HCT116 (cell line): Measurements from ENCODE around the gene SEPTIN12.

Source experiments
- ATF3 ChIP-seq: IDR thresholded peaks from 2 replicates; pipeline ENCODE4 v1.6.1; 2012
- CTCF ChIP-seq, 3 experiments: fragments of 200-600 bp in 1 of 3; sonication (generic) in 1 of 3; IDR thresholded peaks in 2 of 3; conservative IDR thresholded peaks in 1 of 3; 2 replicates each; pipeline ENCODE4 v1.5.1; 2012 to 2017; ENCODE audit warnings: low read depth in 2 of 3, low read length in 2 of 3, antibody characterized with exemption in 1 of 3, borderline replicate concordance in 1 of 3, control low read depth in 1 of 3, mild to moderate bottlenecking in 1 of 3, mixed read lengths in 1 of 3, mixed run types in 1 of 3, moderate library complexity in 1 of 3; ENCODE audit not compliant: insufficient read depth in 1 of 3
- ELF1 ChIP-seq: IDR thresholded peaks from 2 replicates; pipeline ENCODE4 v1.6.1; 2012; ENCODE audit warnings: low read depth, borderline replicate concordance
- EZH2phosphoT487 ChIP-seq: fragments of 200-600 bp; IDR thresholded peaks from 2 replicates; pipeline ENCODE4 v1.6.1; 2018; ENCODE audit warnings: antibody characterized with exemption, borderline replicate concordance
- JUND ChIP-seq: IDR thresholded peaks from 2 replicates; pipeline ENCODE4 v1.6.1; 2012
- POLR2A ChIP-seq: IDR thresholded peaks from 2 replicates; pipeline ENCODE4 v1.7.0; 2011; ENCODE audit warnings: borderline replicate concordance; ENCODE audit not compliant: insufficient read depth, insufficient read length; ENCODE audit errors: extremely low read depth
- POLR2AphosphoS5 ChIP-seq: IDR thresholded peaks from 2 replicates; pipeline ENCODE4 v1.6.1; 2011; ENCODE audit warnings: mild to moderate bottlenecking, low read depth, low read length, moderate library complexity
- RAD21 ChIP-seq: IDR thresholded peaks from 2 replicates; pipeline ENCODE4 v1.6.1; 2012; ENCODE audit warnings: low read depth, mild to moderate bottlenecking
- REST ChIP-seq: IDR thresholded peaks from 2 replicates; pipeline ENCODE4 v1.6.1; 2012; ENCODE audit warnings: low read depth
- SIN3A ChIP-seq: IDR thresholded peaks from 2 replicates; pipeline ENCODE4 v1.6.1; 2012; ENCODE audit warnings: low read depth
- ZNF274 ChIP-seq: fragments of 200-500 bp; sonication (Bioruptor generic); IDR thresholded peaks from 2 replicates; pipeline ENCODE4 v1.6.1; 2014; ENCODE audit warnings: mild to moderate bottlenecking, low read depth, low read length, inconsistent platforms
- TF ChIP-seq, protein P1 (sequence below): IDR thresholded peaks from 2 replicates; pipeline ENCODE4 v1.6.1; 2012
- TF ChIP-seq, protein P2 (sequence below): IDR thresholded peaks from 2 replicates; pipeline ENCODE4 v1.6.1; 2011; ENCODE audit warnings: mild to moderate bottlenecking, low read length, moderate library complexity; ENCODE audit not compliant: insufficient replicate concordance; ENCODE audit errors: extremely low read depth

DNA sequence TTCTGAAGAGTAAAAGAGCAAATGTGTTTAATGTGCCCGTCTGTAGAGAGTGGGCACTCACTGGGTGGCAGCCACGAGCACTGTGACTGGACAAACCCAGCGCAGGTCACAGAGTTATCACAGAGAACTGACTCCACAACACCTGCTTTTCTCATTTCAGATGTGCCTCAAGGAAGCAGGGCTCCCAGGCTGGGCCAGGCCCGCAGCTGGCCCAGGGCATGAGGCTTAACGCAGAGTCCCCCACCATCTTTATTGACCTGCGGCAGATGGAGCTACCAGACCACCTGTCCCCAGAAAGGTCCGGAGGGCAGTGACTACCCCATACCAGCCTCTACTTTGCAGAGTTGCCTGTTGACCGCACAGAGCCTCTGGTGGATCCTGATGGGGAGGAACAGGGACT, 41.9 kb downstream of the SEPTIN12 start:
- TF ChIP-seq POLR2AphosphoS5 (no peak), JUND (no peak), POLR2A (no peak), CTCF (IDR thresholded peaks at IDR 0.05 in 2 of 3, conservative IDR thresholded peaks at IDR 0.05 in 1 of 3; ENCODE audit: borderline replicate concordance in 1 of 3, insufficient read depth in 1 of 3, low read depth in 2 of 3, low read length in 2 of 3) (no peak), ZNF274 (no peak), EZH2phosphoT487 (no peak), SIN3A (no peak), REST (no peak), ELF1 (no peak), ATF3 (no peak), RAD21 (no peak)
- TF ChIP-seq, protein P1, sequence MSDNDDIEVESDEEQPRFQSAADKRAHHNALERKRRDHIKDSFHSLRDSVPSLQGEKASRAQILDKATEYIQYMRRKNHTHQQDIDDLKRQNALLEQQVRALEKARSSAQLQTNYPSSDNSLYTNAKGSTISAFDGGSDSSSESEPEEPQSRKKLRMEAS = no peak
- TF ChIP-seq, protein P2, sequence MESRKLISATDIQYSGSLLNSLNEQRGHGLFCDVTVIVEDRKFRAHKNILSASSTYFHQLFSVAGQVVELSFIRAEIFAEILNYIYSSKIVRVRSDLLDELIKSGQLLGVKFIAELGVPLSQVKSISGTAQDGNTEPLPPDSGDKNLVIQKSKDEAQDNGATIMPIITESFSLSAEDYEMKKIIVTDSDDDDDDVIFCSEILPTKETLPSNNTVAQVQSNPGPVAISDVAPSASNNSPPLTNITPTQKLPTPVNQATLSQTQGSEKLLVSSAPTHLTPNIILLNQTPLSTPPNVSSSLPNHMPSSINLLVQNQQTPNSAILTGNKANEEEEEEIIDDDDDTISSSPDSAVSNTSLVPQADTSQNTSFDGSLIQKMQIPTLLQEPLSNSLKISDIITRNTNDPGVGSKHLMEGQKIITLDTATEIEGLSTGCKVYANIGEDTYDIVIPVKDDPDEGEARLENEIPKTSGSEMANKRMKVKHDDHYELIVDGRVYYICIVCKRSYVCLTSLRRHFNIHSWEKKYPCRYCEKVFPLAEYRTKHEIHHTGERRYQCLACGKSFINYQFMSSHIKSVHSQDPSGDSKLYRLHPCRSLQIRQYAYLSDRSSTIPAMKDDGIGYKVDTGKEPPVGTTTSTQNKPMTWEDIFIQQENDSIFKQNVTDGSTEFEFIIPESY = no peak
